DOHH2 (cell line): Measurements from ENCODE around the gene AFAP1.

Source experiments
- EZH2phosphoT487 ChIP-seq: fragments of 200-600 bp; sonication (generic); IDR thresholded peaks from 2 replicates; pipeline ENCODE4 v1.6.1; 2017; ENCODE audit warnings: borderline replicate concordance, mild to moderate bottlenecking, antibody characterized with exemption, low read length, moderate library complexity, mixed read lengths
- TF ChIP-seq, protein P1 (sequence below): fragments of 200-600 bp; sonication (generic); IDR thresholded peaks from one replicate; pipeline ENCODE4 v1.5.1; 2014; ENCODE audit warnings: antibody characterized with exemption, mild to moderate bottlenecking, low read depth, low read length; ENCODE audit not compliant: poor library complexity, severe bottlenecking

DNA sequence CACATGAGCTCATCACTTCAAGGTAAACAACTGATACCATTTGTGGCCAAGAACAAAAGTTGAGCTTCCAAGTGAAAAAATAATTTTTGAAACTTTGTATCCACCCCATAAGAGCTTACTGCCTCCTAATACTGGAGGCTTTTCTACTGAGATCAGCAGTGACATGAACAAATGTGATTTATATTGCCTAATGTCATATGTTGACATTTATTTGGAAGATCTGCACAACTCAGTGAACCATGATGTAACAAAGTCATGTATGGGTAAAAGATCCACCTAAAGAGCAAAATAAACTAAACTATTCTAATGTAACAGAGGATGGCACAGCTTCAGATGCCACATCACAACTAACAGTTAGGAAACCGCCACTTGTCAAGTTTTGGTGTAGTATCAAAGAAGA, 65.8 kb downstream of the AFAP1 start:
- TF ChIP-seq, protein P1, sequence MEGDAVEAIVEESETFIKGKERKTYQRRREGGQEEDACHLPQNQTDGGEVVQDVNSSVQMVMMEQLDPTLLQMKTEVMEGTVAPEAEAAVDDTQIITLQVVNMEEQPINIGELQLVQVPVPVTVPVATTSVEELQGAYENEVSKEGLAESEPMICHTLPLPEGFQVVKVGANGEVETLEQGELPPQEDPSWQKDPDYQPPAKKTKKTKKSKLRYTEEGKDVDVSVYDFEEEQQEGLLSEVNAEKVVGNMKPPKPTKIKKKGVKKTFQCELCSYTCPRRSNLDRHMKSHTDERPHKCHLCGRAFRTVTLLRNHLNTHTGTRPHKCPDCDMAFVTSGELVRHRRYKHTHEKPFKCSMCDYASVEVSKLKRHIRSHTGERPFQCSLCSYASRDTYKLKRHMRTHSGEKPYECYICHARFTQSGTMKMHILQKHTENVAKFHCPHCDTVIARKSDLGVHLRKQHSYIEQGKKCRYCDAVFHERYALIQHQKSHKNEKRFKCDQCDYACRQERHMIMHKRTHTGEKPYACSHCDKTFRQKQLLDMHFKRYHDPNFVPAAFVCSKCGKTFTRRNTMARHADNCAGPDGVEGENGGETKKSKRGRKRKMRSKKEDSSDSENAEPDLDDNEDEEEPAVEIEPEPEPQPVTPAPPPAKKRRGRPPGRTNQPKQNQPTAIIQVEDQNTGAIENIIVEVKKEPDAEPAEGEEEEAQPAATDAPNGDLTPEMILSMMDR: no peak
- no peak for TF ChIP-seq EZH2phosphoT487
